HepG2 (cell line): Measurements from ENCODE around the gene FGFR3. TPM values are rescaled to one million over a fixed set of nuclear protein-coding genes. Genes with fewer than 3 reads are reported as not detected.
A peak's percentile ranks its signal among the peaks of the same experiment; 100 is the strongest.

ENCODE experiments used
- ADNP ChIP-seq: sonication (generic); formaldehyde crosslinking; IDR thresholded peaks from 2 replicates; pipeline ENCODE4 v1.4.0; 2020; ENCODE audit warnings: missing genetic modification reagents
- ARNTL ChIP-seq: sonication (generic); formaldehyde crosslinking; IDR thresholded peaks from 2 replicates; pipeline ENCODE4 v1.4.0; 2020; ENCODE audit warnings: mild to moderate bottlenecking, missing genetic modification reagents
- CC2D1A ChIP-seq: sonication (generic); formaldehyde crosslinking; IDR thresholded peaks from 2 replicates; pipeline ENCODE4 v1.8.1; 2023; ENCODE audit warnings: mild to moderate bottlenecking, missing genetic modification reagents
- DNMT1 ChIP-seq: sonication (generic); formaldehyde crosslinking; IDR thresholded peaks from 2 replicates; pipeline ENCODE4 v1.5.1; 2020; ENCODE audit warnings: mild to moderate bottlenecking, missing genetic modification reagents
- HIVEP1 ChIP-seq: sonication (generic); formaldehyde crosslinking; IDR thresholded peaks from 2 replicates; pipeline ENCODE4 v1.4.0; 2020; ENCODE audit warnings: mild to moderate bottlenecking, missing genetic modification reagents
- KLF6 ChIP-seq: IDR thresholded peaks from 2 replicates; pipeline ENCODE4 v1.8.0; 2016; ENCODE audit warnings: missing biosample characterization, missing genetic modification reagents
- MBD4 ChIP-seq: IDR thresholded peaks from 2 replicates; pipeline ENCODE4 v1.6.1; 2012; ENCODE audit warnings: low read length, inconsistent platforms, borderline replicate concordance
- TBX3 ChIP-seq: fragments of 450-650 bp; IDR thresholded peaks from 2 replicates; pipeline ENCODE4 v1.6.1; 2017; ENCODE audit warnings: antibody characterized with exemption, mild to moderate bottlenecking, inconsistent platforms, borderline replicate concordance
- ZBTB7B ChIP-seq: sonication (generic); formaldehyde crosslinking; IDR thresholded peaks from 2 replicates; pipeline ENCODE4 v1.4.0; 2020; ENCODE audit warnings: missing genetic modification reagents
- ZMYM3 ChIP-seq: sonication (generic); formaldehyde crosslinking; IDR thresholded peaks from 2 replicates; pipeline ENCODE4 v1.5.1; 2020; ENCODE audit warnings: mild to moderate bottlenecking, missing genetic modification reagents
- ZNF260 ChIP-seq: sonication (generic); formaldehyde crosslinking; IDR thresholded peaks from 2 replicates; pipeline ENCODE4 v1.4.0; 2020; ENCODE audit warnings: missing genetic modification reagents, low read depth, mild to moderate bottlenecking, borderline replicate concordance
- ZNF30 ChIP-seq: sonication (generic); formaldehyde crosslinking; IDR thresholded peaks from 2 replicates; pipeline ENCODE4 v1.5.0; 2020; ENCODE audit warnings: mild to moderate bottlenecking, missing genetic modification reagents
- ZNF34 ChIP-seq: sonication (generic); formaldehyde crosslinking; IDR thresholded peaks from 2 replicates; pipeline ENCODE4 v1.4.0; 2020; ENCODE audit warnings: mild to moderate bottlenecking, missing genetic modification reagents, borderline replicate concordance
- ZNF382 ChIP-seq: sonication (generic); formaldehyde crosslinking; IDR thresholded peaks from 2 replicates; pipeline ENCODE4 v1.5.0; 2020; ENCODE audit warnings: missing genetic modification reagents, mild to moderate bottlenecking, borderline replicate concordance
- polyA plus RNA-seq, 8 experiments: library from polyadenylated mRNA; depleted of rRNA in 3 of 8; stranded (reverse) in 7 of 8; unstranded in 1 of 8; fragments of >200 nt; fragmentation: Illumina TruSeq in 4 of 8; extraction: Trizol in 4 of 8; gene quantifications; 2 replicates each; pipeline versions ENCODE4 v1.2.1 to v1.2.3, GENCODE V29; 2011 to 2016; ENCODE audit warnings: low read depth in 4 of 8, missing spikeins in 1 of 8, mixed read lengths in 1 of 8; ENCODE audit not compliant: insufficient read depth in 1 of 8
- total RNA-seq, 5 experiments: library from RNA; depleted of rRNA; stranded (reverse); fragments of >200 nt; fragmentation: Illumina TruSeq; extraction: Trizol; gene quantifications; 2 replicates each; pipeline ENCODE4 v1.2.3, GENCODE V29; 2016; ENCODE audit warnings: low read depth in 1 of 5
- TF ChIP-seq, protein P1 (sequence below): sonication (generic); formaldehyde crosslinking; IDR thresholded peaks from 2 replicates; pipeline ENCODE4 v1.4.0; 2020; ENCODE audit warnings: mild to moderate bottlenecking, low read depth, missing genetic modification reagents
- TF ChIP-seq, protein P2 (sequence below): conservative IDR thresholded peaks from 2 replicates; pipeline ENCODE4 v1.6.1; 2018; ENCODE audit warnings: missing genetic modification reagents
- TF ChIP-seq, protein P3 (sequence below): sonication (generic); formaldehyde crosslinking; IDR thresholded peaks from 2 replicates; pipeline ENCODE4 v1.4.0; 2020; ENCODE audit warnings: mild to moderate bottlenecking, missing genetic modification reagents
- TF ChIP-seq, protein P4 (sequence below): sonication (generic); formaldehyde crosslinking; IDR thresholded peaks from 2 replicates; pipeline ENCODE4 v1.4.0; 2020; ENCODE audit warnings: missing genetic modification reagents
- TF ChIP-seq, protein P5 (sequence below): sonication (generic); formaldehyde crosslinking; IDR thresholded peaks from 2 replicates; pipeline ENCODE4 v1.4.0; 2020; ENCODE audit warnings: missing genetic modification reagents, borderline replicate concordance

Gene FGFR3
- total and polyA plus RNA-seq, 2 of the 13 experiments (the other 11 are each of a cell fraction or from before 2014, with no cell fraction given): 103 to 109 TPM

DNA sequence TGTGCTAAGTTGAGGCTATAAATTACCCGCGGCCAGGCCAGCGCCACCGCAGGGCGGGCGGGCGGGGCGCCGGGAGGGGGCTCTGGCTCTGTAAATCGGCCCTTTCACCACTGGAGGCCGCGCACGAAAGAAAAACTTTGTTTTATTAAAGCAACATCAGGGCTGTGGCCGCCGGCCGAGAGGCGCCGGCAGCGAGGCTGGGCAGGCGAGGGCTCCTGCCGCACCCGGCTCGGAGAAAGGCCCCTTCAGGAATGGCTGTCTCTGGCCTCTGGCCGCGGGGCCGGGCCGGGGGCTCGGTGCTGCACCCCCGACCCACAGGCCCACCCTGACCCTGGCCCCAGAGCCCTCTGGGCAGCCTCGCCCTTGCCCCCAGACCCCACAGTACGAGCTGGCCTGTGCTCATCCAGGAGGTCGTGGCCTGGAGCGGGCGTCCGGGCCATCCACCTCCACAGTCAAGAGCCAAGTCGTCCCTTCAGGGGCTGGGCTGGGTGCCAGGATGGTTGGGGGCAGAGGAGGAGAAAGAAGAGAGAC is 29.5 kb upstream of the FGFR3 start (continued):
- TF ChIP-seq, protein P1, sequence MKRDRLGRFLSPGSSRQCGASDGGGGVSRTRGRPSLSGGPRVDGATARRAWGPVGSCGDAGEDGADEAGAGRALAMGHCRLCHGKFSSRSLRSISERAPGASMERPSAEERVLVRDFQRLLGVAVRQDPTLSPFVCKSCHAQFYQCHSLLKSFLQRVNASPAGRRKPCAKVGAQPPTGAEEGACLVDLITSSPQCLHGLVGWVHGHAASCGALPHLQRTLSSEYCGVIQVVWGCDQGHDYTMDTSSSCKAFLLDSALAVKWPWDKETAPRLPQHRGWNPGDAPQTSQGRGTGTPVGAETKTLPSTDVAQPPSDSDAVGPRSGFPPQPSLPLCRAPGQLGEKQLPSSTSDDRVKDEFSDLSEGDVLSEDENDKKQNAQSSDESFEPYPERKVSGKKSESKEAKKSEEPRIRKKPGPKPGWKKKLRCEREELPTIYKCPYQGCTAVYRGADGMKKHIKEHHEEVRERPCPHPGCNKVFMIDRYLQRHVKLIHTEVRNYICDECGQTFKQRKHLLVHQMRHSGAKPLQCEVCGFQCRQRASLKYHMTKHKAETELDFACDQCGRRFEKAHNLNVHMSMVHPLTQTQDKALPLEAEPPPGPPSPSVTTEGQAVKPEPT (CRISPR knock-in tag): no peak
- no peak for TF ChIP-seq KLF6 (CRISPR knock-in tag)
- no peak; the same call in 1 of the 2 replicates for TF ChIP-seq ARNTL
- no peak for TF ChIP-seq MBD4
- no peak for TF ChIP-seq ZMYM3
- TF ChIP-seq DNMT1 (CRISPR knock-in tag): no peak
- TF ChIP-seq, protein P2, sequence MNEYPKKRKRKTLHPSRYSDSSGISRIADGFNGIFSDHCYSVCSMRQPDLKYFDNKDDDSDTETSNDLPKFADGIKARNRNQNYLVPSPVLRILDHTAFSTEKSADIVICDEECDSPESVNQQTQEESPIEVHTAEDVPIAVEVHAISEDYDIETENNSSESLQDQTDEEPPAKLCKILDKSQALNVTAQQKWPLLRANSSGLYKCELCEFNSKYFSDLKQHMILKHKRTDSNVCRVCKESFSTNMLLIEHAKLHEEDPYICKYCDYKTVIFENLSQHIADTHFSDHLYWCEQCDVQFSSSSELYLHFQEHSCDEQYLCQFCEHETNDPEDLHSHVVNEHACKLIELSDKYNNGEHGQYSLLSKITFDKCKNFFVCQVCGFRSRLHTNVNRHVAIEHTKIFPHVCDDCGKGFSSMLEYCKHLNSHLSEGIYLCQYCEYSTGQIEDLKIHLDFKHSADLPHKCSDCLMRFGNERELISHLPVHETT (CRISPR knock-in tag): no peak
- TF ChIP-seq, protein P3, sequence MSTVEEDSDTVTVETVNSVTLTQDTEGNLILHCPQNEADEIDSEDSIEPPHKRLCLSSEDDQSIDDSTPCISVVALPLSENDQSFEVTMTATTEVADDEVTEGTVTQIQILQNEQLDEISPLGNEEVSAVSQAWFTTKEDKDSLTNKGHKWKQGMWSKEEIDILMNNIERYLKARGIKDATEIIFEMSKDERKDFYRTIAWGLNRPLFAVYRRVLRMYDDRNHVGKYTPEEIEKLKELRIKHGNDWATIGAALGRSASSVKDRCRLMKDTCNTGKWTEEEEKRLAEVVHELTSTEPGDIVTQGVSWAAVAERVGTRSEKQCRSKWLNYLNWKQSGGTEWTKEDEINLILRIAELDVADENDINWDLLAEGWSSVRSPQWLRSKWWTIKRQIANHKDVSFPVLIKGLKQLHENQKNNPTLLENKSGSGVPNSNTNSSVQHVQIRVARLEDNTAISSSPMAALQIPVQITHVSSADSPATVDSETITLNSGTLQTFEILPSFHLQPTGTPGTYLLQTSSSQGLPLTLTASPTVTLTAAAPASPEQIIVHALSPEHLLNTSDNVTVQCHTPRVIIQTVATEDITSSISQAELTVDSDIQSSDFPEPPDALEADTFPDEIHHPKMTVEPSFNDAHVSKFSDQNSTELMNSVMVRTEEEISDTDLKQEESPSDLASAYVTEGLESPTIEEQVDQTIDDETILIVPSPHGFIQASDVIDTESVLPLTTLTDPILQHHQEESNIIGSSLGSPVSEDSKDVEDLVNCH (CRISPR knock-in tag): no peak
- TF ChIP-seq HIVEP1 (CRISPR knock-in tag): no peak
- TF ChIP-seq, protein P4, sequence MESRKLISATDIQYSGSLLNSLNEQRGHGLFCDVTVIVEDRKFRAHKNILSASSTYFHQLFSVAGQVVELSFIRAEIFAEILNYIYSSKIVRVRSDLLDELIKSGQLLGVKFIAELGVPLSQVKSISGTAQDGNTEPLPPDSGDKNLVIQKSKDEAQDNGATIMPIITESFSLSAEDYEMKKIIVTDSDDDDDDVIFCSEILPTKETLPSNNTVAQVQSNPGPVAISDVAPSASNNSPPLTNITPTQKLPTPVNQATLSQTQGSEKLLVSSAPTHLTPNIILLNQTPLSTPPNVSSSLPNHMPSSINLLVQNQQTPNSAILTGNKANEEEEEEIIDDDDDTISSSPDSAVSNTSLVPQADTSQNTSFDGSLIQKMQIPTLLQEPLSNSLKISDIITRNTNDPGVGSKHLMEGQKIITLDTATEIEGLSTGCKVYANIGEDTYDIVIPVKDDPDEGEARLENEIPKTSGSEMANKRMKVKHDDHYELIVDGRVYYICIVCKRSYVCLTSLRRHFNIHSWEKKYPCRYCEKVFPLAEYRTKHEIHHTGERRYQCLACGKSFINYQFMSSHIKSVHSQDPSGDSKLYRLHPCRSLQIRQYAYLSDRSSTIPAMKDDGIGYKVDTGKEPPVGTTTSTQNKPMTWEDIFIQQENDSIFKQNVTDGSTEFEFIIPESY (CRISPR knock-in tag): no peak
- no peak for TF ChIP-seq CC2D1A (CRISPR knock-in tag)
- TF ChIP-seq, protein P5, sequence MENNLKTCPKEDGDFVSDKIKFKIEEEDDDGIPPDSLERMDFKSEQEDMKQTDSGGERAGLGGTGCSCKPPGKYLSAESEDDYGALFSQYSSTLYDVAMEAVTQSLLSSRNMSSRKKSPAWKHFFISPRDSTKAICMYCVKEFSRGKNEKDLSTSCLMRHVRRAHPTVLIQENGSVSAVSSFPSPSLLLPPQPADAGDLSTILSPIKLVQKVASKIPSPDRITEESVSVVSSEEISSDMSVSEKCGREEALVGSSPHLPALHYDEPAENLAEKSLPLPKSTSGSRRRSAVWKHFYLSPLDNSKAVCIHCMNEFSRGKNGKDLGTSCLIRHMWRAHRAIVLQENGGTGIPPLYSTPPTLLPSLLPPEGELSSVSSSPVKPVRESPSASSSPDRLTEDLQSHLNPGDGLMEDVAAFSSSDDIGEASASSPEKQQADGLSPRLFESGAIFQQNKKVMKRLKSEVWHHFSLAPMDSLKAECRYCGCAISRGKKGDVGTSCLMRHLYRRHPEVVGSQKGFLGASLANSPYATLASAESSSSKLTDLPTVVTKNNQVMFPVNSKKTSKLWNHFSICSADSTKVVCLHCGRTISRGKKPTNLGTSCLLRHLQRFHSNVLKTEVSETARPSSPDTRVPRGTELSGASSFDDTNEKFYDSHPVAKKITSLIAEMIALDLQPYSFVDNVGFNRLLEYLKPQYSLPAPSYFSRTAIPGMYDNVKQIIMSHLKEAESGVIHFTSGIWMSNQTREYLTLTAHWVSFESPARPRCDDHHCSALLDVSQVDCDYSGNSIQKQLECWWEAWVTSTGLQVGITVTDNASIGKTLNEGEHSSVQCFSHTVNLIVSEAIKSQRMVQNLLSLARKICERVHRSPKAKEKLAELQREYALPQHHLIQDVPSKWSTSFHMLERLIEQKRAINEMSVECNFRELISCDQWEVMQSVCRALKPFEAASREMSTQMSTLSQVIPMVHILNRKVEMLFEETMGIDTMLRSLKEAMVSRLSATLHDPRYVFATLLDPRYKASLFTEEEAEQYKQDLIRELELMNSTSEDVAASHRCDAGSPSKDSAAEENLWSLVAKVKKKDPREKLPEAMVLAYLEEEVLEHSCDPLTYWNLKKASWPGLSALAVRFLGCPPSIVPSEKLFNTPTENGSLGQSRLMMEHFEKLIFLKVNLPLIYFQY: no peak
- TF ChIP-seq ZNF30 (CRISPR knock-in tag): no peak
- no peak for TF ChIP-seq ZNF382 (CRISPR knock-in tag)
- TF ChIP-seq ZNF34 (CRISPR knock-in tag): no peak
- TF ChIP-seq ADNP: no peak
- TF ChIP-seq ZBTB7B (CRISPR knock-in tag): peak; percentile 43; the same call in 1 of the 2 replicates
- no peak for TF ChIP-seq TBX3
- no peak for TF ChIP-seq ZNF260
